HepG2 (cell line): ENCODE measurements around the gene FAT1. TPM values are rescaled to one million over a fixed set of nuclear protein-coding genes. Genes with fewer than 3 reads are reported as not detected.

Source experiments
- ARID3A ChIP-seq: IDR thresholded peaks from 2 replicates; pipeline ENCODE4 v1.6.1; 2012; ENCODE audit warnings: low read depth, low read length, improper control_type of control experiment
- BCL6 ChIP-seq: IDR thresholded peaks from 2 replicates; pipeline ENCODE4 v1.6.1; 2016; ENCODE audit warnings: missing genetic modification reagents, missing compliant biosample characterization
- DPF2 ChIP-seq: sonication (generic); formaldehyde crosslinking; IDR thresholded peaks from 2 replicates; pipeline ENCODE4 v1.4.0; 2020; ENCODE audit warnings: mild to moderate bottlenecking, low read depth, missing genetic modification reagents, borderline replicate concordance
- FOXO4 ChIP-seq: sonication (generic); formaldehyde crosslinking; conservative IDR thresholded peaks from 2 replicates; pipeline ENCODE4 v1.8.1; 2023; ENCODE audit warnings: missing genetic modification reagents
- GATAD2A ChIP-seq: IDR thresholded peaks from 2 replicates; pipeline ENCODE4 v1.6.1; 2016
- GRHL1 ChIP-seq: sonication (generic); formaldehyde crosslinking; conservative IDR thresholded peaks from 2 replicates; pipeline ENCODE4 v1.8.0; 2022; ENCODE audit warnings: missing genetic modification reagents
- HDAC1 ChIP-seq: sonication (generic); formaldehyde crosslinking; IDR thresholded peaks from 2 replicates; pipeline ENCODE4 v1.5.1; 2020; ENCODE audit warnings: mild to moderate bottlenecking, missing genetic modification reagents
- HIC2 ChIP-seq: sonication (generic); formaldehyde crosslinking; IDR thresholded peaks from 2 replicates; pipeline ENCODE4 v1.9.0; 2022; ENCODE audit warnings: low read depth, missing genetic modification reagents
- NAIF1 ChIP-seq: sonication (generic); formaldehyde crosslinking; IDR thresholded peaks from 2 replicates; pipeline ENCODE4 v1.5.0; 2020; ENCODE audit warnings: mild to moderate bottlenecking, missing genetic modification reagents, borderline replicate concordance
- NCOA2 ChIP-seq: sonication (generic); formaldehyde crosslinking; IDR thresholded peaks from 2 replicates; pipeline ENCODE4 v1.8.0; 2022; ENCODE audit warnings: inconsistent platforms
- NFKB2 ChIP-seq: sonication (generic); formaldehyde crosslinking; IDR thresholded peaks from 2 replicates; pipeline ENCODE4 v1.4.0; 2020; ENCODE audit warnings: missing genetic modification reagents, borderline replicate concordance
- NFRKB ChIP-seq: fragments of 450-650 bp; IDR thresholded peaks from 2 replicates; pipeline ENCODE4 v1.6.1; 2017
- PITX1 ChIP-seq: sonication (generic); formaldehyde crosslinking; IDR thresholded peaks from 2 replicates; pipeline ENCODE4 v1.5.1; 2020; ENCODE audit warnings: mild to moderate bottlenecking, missing genetic modification reagents
- POGZ ChIP-seq: sonication (generic); formaldehyde crosslinking; IDR thresholded peaks from 2 replicates; pipeline ENCODE4 v1.4.0; 2020; ENCODE audit warnings: mild to moderate bottlenecking, missing genetic modification reagents
- STAT6 ChIP-seq: sonication (generic); formaldehyde crosslinking; IDR thresholded peaks from 2 replicates; pipeline ENCODE4 v1.4.0; 2020; ENCODE audit warnings: missing genetic modification reagents, mild to moderate bottlenecking, borderline replicate concordance
- TBX3 ChIP-seq: fragments of 450-650 bp; IDR thresholded peaks from 2 replicates; pipeline ENCODE4 v1.6.1; 2017; ENCODE audit warnings: antibody characterized with exemption, mild to moderate bottlenecking, inconsistent platforms, borderline replicate concordance
- TGIF2 ChIP-seq: IDR thresholded peaks from 2 replicates; pipeline ENCODE4 v1.6.1; 2016; ENCODE audit warnings: control low read depth, missing compliant biosample characterization
- YEATS4 ChIP-seq: sonication (generic); formaldehyde crosslinking; IDR thresholded peaks from 2 replicates; pipeline ENCODE4 v1.4.0; 2020; ENCODE audit warnings: missing genetic modification reagents, borderline replicate concordance
- ZBTB21 ChIP-seq: sonication (generic); formaldehyde crosslinking; IDR thresholded peaks from 2 replicates; pipeline ENCODE4 v1.4.0; 2020; ENCODE audit warnings: missing genetic modification reagents
- ZFYVE20 ChIP-seq: sonication (generic); formaldehyde crosslinking; IDR thresholded peaks from 2 replicates; pipeline ENCODE4 v1.8.0; 2023; ENCODE audit warnings: low read depth, mild to moderate bottlenecking, moderate library complexity, missing genetic modification reagents, borderline replicate concordance
- ZKSCAN5 ChIP-seq: sonication (generic); formaldehyde crosslinking; IDR thresholded peaks from 2 replicates; pipeline ENCODE4 v1.5.1; 2020; ENCODE audit warnings: mild to moderate bottlenecking, missing genetic modification reagents
- ZNF124 ChIP-seq: sonication (generic); formaldehyde crosslinking; IDR thresholded peaks from 2 replicates; pipeline ENCODE4 v1.4.0; 2020; ENCODE audit warnings: missing genetic modification reagents
- ZNF343 ChIP-seq: sonication (generic); formaldehyde crosslinking; IDR thresholded peaks from 2 replicates; pipeline ENCODE4 v1.4.0; 2020; ENCODE audit warnings: mild to moderate bottlenecking, missing genetic modification reagents
- ZNF891 ChIP-seq: sonication (generic); formaldehyde crosslinking; IDR thresholded peaks from 2 replicates; pipeline ENCODE4 v1.5.0; 2020; ENCODE audit warnings: mild to moderate bottlenecking, missing genetic modification reagents
- polyA plus RNA-seq, 8 experiments: library from polyadenylated mRNA; depleted of rRNA in 3 of 8; stranded (reverse) in 7 of 8; unstranded in 1 of 8; fragments of >200 nt; fragmentation: Illumina TruSeq in 4 of 8; extraction: Trizol in 4 of 8; gene quantifications; 2 replicates each; pipeline versions ENCODE4 v1.2.1 to v1.2.3, GENCODE V29; 2011 to 2016; ENCODE audit warnings: low read depth in 4 of 8, missing spikeins in 1 of 8, mixed read lengths in 1 of 8; ENCODE audit not compliant: insufficient read depth in 1 of 8
- total RNA-seq, 5 experiments: library from RNA; depleted of rRNA; stranded (reverse); fragments of >200 nt; fragmentation: Illumina TruSeq; extraction: Trizol; gene quantifications; 2 replicates each; pipeline ENCODE4 v1.2.3, GENCODE V29; 2016; ENCODE audit warnings: low read depth in 1 of 5

FAT1 gene
- total and polyA plus RNA-seq, 2 of the 13 experiments (the other 11 are each of a cell fraction or from before 2014, with no cell fraction given): 185 to 216 TPM

- TF ChIP-seq NCOA2 (0 out of 2 replicates have a peak, but pooled peaks have one; percentile 14), ZNF343 (CRISPR knock-in tag) (no peak), ARID3A (no peak), PITX1 (CRISPR knock-in tag) (no peak), TBX3 (no peak), ZNF891 (CRISPR knock-in tag) (no peak), GATAD2A (peak; percentile 60), ZBTB21 (CRISPR knock-in tag) (no peak), STAT6 (no peak), BCL6 (CRISPR knock-in tag) (peak; percentile 82), POGZ (no peak), GRHL1 (CRISPR knock-in tag) (no peak), NAIF1 (CRISPR knock-in tag) (no peak), DPF2 (no peak), HDAC1 (CRISPR knock-in tag) (no peak), ZFYVE20 (CRISPR knock-in tag) (no peak), ZKSCAN5 (CRISPR knock-in tag) (no peak), NFRKB (no peak), YEATS4 (CRISPR knock-in tag) (no peak), FOXO4 (no peak), ZNF124 (CRISPR knock-in tag) (no peak), HIC2 (CRISPR knock-in tag) (no peak), TGIF2 (CRISPR knock-in tag) (no peak), NFKB2 (CRISPR knock-in tag) (no peak)
These were observed 24.4 kb downstream of the FAT1 start (continued) for GRCh38 chr4:186699298-186699697.
